Right hindlimb (tissue), 1 donor: Measurements from ENCODE around the gene FSTL3.
"Not testable (repeated sequence)": the region's sequence is repeated elsewhere in the genome, so short reads cannot be mapped to it uniquely, and the experiment has no call there.

Experiments used
- DNase-seq: peaks from one replicate; pipeline ENCODE4 v3.0.0-alpha.2; 2018

FSTL3 gene

DNA sequence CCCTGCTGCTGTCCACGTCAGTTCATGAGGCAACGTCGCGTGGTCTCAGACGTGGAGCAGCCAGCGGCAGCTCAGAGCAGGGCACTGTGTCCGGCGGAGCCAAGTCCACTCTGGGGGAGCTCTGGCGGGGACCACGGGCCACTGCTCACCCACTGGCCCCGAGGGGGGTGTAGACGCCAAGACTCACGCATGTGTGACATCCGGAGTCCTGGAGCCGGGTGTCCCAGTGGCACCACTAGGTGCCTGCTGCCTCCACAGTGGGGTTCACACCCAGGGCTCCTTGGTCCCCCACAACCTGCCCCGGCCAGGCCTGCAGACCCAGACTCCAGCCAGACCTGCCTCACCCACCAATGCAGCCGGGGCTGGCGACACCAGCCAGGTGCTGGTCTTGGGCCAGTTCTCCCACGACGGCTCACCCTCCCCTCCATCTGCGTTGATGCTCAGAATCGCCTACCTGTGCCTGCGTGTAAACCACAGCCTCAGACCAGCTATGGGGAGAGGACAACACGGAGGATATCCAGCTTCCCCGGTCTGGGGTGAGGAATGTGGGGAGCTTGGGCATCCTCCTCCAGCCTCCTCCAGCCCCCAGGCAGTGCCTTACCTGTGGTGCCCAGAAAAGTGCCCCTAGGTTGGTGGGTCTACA is 6.6 kb downstream of the FSTL3 start:
- no peak for DNase-seq

GRCh38 chr19:685454-685931 is 9.3 kb downstream of the FSTL3 start:
- DNase-seq = no peak

DNA sequence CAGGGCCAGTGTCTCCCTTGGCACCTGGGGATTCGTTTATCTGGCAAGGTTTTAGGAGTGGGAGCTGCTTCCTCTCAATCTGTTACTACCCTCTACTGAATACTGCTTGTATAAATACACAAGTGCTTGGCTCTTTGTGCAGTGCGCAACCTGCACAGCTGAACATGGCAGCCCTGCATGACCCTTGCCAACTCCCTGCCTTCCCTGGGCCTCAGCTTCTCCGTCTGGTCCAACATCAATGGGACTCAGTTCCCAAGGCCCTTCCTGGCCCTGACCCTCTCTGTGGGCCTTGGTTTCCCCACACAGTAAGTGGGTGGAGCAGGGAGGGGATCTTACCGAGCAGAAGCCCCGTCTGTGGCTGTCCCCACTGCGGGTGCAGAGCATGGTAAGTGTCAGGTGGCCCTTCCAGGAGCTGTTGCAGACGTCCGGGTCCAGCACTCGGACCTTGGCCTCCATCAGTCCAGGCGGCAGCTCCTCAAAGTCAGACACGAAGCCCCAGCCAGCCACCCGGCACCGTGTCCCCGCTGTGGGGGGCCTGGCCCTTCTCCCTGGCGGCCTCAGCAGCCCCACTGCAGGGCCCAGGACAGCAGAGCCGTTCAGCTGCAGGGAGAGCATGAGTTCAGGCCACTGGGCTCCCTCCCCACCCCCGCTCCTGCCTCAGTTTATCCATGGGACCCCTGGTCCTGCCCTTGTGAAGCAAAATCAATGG is 10.6 kb downstream of the FSTL3 start:
- no peak for DNase-seq

GRCh38 chr19:687569-688166 is 11.5 kb downstream of the FSTL3 start:
- no peak for DNase-seq

- no peak for DNase-seq
Measured at GRCh38 chr19:688214-688613, 12.0 kb downstream of the FSTL3 start.

DNA sequence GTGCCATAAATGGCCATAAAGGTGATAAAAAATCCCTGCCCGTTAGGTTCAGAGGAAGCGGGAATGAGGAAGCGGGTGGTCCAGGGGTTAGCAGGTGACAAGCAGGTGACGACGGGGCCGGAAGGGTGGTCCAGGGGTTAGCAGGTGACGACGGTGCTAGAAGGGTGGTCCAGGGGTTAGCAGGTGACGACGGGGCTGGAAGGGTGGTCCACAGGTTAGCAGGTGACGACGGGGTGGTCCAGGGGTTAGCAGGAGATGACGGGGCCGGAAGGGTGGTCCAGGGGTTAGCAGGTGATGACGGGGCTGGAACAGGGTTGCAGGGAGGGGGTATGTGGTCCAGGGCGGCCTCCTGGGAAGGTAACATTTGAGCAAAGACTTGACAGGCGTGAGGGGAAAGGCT is 12.8 kb downstream of the FSTL3 start:
- no peak for DNase-seq

DNA sequence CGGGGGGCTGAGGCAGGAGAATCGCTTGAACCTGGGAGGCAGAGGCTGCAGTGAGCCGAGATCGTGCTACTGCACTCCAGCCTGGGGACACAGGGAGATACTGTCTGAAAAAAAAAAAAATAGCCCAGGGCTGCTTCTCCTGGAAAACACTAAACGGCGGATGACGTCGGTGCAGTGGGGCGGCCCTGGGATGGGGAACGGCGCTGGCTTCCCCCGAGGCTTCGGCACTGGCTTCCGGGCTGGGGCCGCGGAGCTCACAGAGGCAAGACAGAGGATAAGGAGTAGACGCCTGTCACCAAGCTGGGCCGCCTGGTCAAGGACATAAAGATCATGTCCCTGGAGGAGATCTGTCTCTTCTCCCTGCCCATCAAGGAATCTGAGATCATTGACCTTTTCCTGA is 14.0 kb downstream of the FSTL3 start:
- no peak for DNase-seq

DNA sequence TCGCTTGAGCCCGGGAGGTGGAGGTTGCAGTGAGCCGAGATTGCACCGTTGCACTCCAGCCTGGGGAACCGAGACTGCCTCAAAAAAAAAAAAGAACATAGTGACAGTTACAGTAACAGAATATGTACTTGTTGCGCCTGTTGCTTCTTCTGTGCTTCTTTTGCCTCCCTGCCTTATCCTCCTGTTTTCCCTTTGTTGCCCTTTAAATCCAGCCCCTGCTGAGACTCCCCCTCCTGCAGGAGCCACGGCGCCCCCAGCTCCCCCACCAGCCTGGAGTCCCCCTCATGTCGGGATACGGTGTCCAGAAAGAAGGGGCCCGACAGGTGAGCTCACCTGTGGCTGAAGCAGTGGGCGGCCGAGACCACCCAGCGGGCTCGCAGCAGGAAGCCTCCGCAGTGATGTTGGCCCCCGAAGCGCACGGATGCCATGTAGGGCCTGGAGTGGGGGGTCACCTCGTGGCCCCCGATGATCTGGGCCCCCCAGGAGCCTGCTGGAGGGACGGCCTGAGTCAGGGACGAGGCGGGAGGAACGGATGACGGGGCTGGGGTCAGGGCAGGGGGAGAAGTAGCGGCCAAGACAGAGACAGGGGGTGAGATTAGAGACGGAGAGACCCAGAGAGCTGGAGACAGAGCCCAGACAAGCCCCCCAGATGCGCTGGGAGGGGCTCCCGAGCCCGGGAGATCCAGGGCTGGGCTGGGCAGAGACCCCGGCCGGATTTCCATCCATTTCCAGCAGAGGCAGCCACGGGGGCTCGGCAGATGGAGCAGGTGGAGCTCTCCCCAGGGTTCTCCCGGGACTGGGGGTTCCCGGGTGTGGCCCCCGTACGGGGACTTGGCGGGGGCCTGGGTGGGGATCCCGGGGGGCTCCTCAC is 18.5 kb downstream of the FSTL3 start:
- DNase-seq = no peak

GRCh38 chr19:695352-695949 is 19.3 kb downstream of the FSTL3 start, which contains the start of gene PRSS57:
TSS of gene PRSS57 (minus strand) at chr19:695452. CDS start at chr19:695430, 22 bp downstream.
- DNase-seq = no peak

DNA sequence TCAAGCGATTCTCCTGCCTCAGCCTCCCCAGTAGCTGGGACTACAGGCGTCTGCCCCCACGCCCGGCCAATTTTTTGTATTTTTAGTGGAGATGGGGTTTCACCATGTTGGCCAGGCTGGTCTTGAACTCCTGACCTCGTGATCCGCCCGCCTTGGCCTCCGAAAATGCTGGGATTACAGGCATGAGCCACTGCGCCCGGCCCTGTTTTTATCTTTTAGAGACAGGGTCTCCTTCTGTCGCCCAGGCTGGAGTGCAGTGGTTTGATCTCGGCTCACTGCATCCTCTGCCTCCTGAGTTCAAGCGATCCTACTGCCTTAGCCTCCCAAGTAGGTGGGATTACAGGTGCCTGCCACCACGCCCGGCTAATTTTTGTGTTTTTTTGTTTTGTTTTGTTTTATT is 22.3 kb downstream of the FSTL3 start:
- DNase-seq = not testable (repeated sequence)

DNA sequence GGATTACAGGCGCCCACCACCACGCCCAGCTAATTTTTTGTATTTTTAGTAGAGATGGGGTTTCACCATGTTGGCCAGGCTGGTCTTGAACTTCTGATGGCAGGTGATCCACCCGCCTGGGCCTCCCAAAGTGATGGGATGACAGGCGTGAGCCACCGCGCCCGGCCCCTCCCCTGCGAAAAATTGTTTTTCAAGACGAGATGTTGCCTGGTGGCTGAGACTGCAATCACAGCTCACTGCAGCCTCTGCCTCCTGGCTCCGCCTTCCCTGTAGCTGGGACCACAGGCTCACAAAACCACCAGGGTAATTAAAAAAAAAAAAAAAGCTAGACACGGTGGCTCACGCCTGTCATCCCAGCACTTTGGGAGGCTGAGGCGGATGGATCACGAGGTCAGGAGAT is 23.7 kb downstream of the FSTL3 start:
- not testable (repeated sequence) for DNase-seq

DNA sequence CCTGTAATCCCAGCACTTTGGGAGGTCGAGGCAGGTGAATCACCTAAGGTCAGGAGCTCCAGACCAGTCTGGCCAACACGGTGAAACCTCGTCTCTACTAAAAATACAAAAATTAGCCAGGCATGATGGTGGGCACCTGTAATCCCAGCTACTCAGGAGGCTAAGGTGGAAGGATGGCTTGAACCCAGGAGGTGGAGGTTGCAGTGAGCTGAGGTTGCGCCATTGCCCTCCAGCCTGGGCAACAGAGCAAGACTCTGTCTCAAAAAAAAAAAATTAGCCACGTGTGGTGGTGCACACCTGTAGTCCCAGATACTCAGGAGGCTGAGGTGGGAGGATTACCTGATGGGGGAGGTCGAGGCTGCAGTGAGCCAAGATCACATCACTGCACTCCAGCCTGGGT is 26.7 kb downstream of the FSTL3 start:
- DNase-seq = not testable (repeated sequence)

DNA sequence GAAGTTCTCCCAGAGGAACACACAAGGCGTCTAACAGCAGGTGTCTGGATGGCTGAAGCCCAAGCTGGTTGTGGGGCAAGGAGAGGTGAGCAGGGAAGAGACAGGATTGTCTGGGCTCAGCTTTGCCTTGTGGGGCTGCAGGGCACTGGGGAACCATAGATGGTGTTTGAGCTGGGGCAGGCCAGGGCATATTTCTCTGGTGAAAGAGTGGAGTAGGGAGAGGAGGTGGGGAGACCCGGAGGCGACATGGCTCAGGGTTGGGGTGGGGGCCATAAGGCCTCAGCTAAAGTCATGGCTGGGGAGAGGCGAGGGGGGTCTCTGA is 27.1 kb downstream of the FSTL3 start:
- no peak for DNase-seq

- peak; percentile 69 for DNase-seq
Measured at GRCh38 chr19:703651-704446, 27.7 kb downstream of the FSTL3 start.

- no peak for DNase-seq
Measured at GRCh38 chr19:704447-704741, 28.2 kb downstream of the FSTL3 start.

DNA sequence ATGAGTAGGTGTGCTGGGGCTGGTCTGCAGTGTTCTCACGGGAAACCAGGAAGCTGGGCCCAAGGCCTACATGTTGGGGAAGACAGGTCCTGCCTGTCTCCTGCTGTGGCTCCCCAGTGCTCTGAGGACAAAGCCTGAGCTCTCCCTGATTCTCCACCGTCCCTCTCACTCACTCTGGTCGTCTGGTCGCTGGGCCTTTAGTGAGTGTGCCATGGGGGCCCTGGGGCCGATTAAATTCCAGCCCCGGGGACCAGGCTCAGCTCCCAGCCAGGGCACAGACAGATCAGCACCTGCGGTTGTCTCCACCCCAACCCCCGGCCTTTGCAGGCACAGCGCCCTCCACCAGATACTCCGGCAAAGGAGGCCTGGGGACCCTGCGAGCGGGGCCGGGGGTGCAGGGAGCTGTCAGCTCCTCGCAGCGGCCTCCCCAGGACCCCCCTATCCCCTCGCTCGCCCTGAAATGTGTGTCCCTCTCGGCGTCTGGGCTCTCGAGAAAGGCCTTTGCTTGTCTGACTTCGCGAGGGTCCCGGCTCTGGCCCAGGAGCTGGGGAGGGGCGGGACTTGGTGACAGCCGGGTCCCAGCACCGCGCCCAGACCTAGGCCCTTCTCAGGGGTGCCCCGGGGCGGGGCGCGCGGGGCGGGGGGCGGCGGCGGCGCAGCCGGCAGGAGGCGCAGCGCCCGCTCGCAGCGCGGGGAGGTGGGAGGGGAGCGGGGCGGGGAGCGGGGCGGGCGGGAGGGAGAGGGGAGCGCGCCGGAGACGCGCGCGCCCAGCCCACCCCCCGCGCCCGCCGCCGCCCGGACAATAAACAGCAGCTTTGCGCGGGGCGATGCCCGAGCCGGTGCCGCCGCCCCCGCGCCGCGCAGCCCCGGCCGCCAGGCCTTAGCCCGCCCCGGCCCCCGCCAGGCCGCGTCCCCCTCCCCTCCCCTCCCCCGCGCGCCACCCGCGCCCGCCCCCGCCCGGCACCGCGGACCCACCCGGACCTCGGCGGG is 32.3 kb downstream of the FSTL3 start, which contains the start of gene PALM:
Gene PALM, plus strand, starts transcription at position 782 of the 990 bp plus-strand sequence. CDS start 212 bp downstream, outside the sequence.
- peak; percentile 55 for DNase-seq

DNA sequence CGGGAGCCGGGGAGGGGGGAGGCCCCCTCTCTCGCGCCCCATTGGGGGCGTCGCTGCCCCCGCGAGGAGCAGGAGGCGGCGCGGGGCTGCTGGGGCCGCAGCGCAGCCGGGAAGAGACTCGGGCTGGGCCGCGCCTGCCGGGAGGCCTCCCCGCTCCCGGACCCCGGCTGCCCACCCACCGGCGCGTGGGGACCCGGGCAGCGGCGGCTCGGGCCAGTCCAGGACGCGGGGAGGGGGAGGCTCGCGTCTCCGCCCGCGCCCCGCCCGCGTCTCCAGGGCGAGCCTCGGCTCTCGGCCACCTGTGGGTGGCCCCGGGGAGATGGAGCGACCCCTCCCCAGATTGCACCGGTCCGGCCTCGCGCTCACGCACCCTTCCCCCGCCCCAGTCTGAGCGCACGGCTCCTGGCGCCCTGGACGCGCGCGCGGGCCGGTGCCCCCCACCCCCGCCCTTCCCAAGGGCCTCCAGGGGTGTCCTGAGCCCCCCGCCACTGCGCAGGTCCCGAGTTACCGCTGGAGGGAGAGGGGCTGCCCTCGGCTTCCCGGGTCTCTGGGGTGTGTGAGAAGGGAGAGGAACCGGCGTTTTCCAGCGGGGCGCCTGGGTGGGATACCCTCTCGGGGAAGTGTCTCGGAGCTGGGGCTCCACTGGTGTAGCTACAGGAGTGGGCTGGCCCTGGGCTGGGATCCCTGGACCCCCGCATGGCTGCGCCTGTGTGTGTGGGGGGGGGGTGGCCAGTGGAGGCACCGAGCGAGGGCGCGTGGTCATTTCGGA is 33.2 kb downstream of the FSTL3 start:
- DNase-seq = no peak

GRCh38 chr19:709965-710571 is 33.9 kb downstream of the FSTL3 start:
- peak; percentile 42 for DNase-seq

- peak; percentile 57 for DNase-seq
Measured at GRCh38 chr19:710767-711166, 34.6 kb downstream of the FSTL3 start.
